ENCODE measurements around the gene AOX1.

DNA sequence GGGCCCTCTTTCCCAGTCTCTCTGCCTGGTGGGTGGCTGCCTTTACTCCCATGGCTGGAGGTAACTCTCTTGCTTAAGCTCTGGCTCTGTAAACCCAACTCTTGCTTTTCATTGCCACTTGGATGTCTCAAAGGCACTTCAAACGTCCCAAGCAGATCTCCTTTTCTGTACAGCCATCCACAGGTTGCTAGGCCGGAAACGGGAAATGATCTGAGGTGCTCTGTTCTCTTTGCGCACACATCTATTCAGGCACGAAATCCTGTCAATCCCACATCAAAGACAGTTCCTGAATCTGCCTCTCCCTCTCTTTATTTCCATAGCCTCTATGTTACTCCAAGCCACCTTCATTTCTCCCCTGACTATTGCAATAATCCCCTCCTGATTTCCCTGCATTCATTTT is 87.4 kb downstream of the AOX1 start:
- TF ChIP-seq CTCF (IDR thresholded peaks at IDR 0.05; ENCODE audit: low read depth, low read length, missing input control) (no peak), YY1 (IDR thresholded peaks at IDR 0.05) (no peak), JUND (IDR thresholded peaks at IDR 0.05) (no peak)

Data from liver (tissue), 3 donors.